ENCODE measurements around the gene HBQ1. TPM values are rescaled to one million over a fixed set of nuclear protein-coding genes. Genes with fewer than 3 reads are reported as not detected.

HBQ1 gene
- total RNA-seq, 1 donor from 2014 or later, result not detected

Other genes starting within 250 kb of the HBQ1 start
- 12.9 TPM for gene POLR3K, start 126.9 kb upstream of the HBQ1 start, total RNA-seq
- 72.8 TPM for gene SNRNP25, start 126.6 kb upstream of the HBQ1 start, total RNA-seq
- 20.0 TPM for gene RHBDF1, start 107.8 kb upstream of the HBQ1 start, total RNA-seq
- 31.2 TPM for gene MPG, start 102.2 kb upstream of the HBQ1 start, total RNA-seq
- gene NPRL3, start 41.8 kb upstream of the HBQ1 start, total RNA-seq, result 21.7 TPM
- not detected for gene HBZ, start 27.8 kb upstream of the HBQ1 start, total RNA-seq
- gene HBM, start 14.5 kb upstream of the HBQ1 start, total RNA-seq, result not detected
- gene HBA2, start 7.6 kb upstream of the HBQ1 start, total RNA-seq, result 37.2 TPM
- 48.9 TPM for gene HBA1, start 3.8 kb upstream of the HBQ1 start, total RNA-seq
- gene LUC7L, start 49.0 kb downstream of the HBQ1 start, total RNA-seq, result 25.4 TPM
- 143 TPM for gene FAM234A, start 54.4 kb downstream of the HBQ1 start, total RNA-seq
- gene RGS11, start 95.5 kb downstream of the HBQ1 start, total RNA-seq, result 14.8 TPM
- gene ARHGDIG, start 100.1 kb downstream of the HBQ1 start, total RNA-seq, result 14.9 TPM
- gene PDIA2, start 102.7 kb downstream of the HBQ1 start, total RNA-seq, result 2.6 TPM
- 14.4 TPM for gene AXIN1, start 172.3 kb downstream of the HBQ1 start, total RNA-seq
- gene MRPL28, start 190.1 kb downstream of the HBQ1 start, total RNA-seq, result 77.2 TPM
- gene PGAP6, start 201.5 kb downstream of the HBQ1 start, total RNA-seq, result 34.2 TPM
- gene NME4, start 216.7 kb downstream of the HBQ1 start, total RNA-seq, result 89.2 TPM
- 9.8 TPM for gene DECR2, start 221.4 kb downstream of the HBQ1 start, total RNA-seq
- 28.3 TPM for gene RAB11FIP3, start 245.2 kb downstream of the HBQ1 start, total RNA-seq